Trophoblast cell (in vitro differentiated cells and primary cell): ENCODE data around the gene HSFX1.

Source experiments
- DNase-seq, 2 donors: peaks; one replicate each; pipeline ENCODE4 v3.0.0-alpha.2; 2016
- H2AFZ ChIP-seq: 2 replicates; pipeline ENCODE4 v1.6.1; 2013; ENCODE audit warnings: low read length, moderate library complexity, mild to moderate bottlenecking; ENCODE audit not compliant: insufficient read depth, poor library complexity
- H2AK5ac ChIP-seq: 2 replicates; pipeline ENCODE4 v1.6.1; 2013; ENCODE audit warnings: mild to moderate bottlenecking, low read length
- H2BK120ac ChIP-seq: 2 replicates; pipeline ENCODE4 v1.6.1; 2013; ENCODE audit warnings: low read length, mild to moderate bottlenecking, moderate library complexity; ENCODE audit not compliant: insufficient read depth, poor library complexity
- H2BK12ac ChIP-seq: 2 replicates; pipeline ENCODE4 v1.6.1; 2013; ENCODE audit warnings: mild to moderate bottlenecking, low read length, moderate library complexity
- H2BK5ac ChIP-seq: 2 replicates; pipeline ENCODE4 v1.6.1; 2013; ENCODE audit warnings: low read length, low read depth, moderate library complexity, mild to moderate bottlenecking; ENCODE audit not compliant: poor library complexity
- H3K14ac ChIP-seq: 2 replicates; pipeline ENCODE4 v1.6.1; 2013; ENCODE audit warnings: mild to moderate bottlenecking, low read length
- H3K18ac ChIP-seq: 2 replicates; pipeline ENCODE4 v1.6.1; 2013; ENCODE audit warnings: mild to moderate bottlenecking, low read length
- H3K23ac ChIP-seq: 2 replicates; pipeline ENCODE4 v1.6.1; 2013; ENCODE audit warnings: low read length
- H3K27ac ChIP-seq: 2 replicates; pipeline ENCODE4 v1.5.1; 2013; ENCODE audit warnings: low read depth, mild to moderate bottlenecking, inconsistent platforms, low read length, moderate library complexity
- H3K27me3 ChIP-seq: 2 replicates; pipeline ENCODE4 v1.6.1; 2013; ENCODE audit warnings: inconsistent platforms, mild to moderate bottlenecking, low read length, moderate library complexity; ENCODE audit not compliant: insufficient read depth
- H3K36me3 ChIP-seq, 2 experiments: 1 replicate in 1 of 2; 2 replicates in 1 of 2; pipeline ENCODE4 v1.6.1; 2013; ENCODE audit warnings: low read length in 2 of 2, mild to moderate bottlenecking in 2 of 2, moderate library complexity in 1 of 2; ENCODE audit not compliant: insufficient read depth in 2 of 2, control insufficient read depth in 1 of 2
- H3K4ac ChIP-seq: 2 replicates; pipeline ENCODE4 v1.6.1; 2013; ENCODE audit warnings: low read depth, mild to moderate bottlenecking, low read length, moderate library complexity
- H3K4me1 ChIP-seq, 2 experiments: 1 replicate in 1 of 2; 2 replicates in 1 of 2; pipeline ENCODE4 v1.6.1; 2013; ENCODE audit warnings: low read length in 2 of 2, mild to moderate bottlenecking in 2 of 2, moderate library complexity in 1 of 2; ENCODE audit not compliant: insufficient read depth in 2 of 2, control insufficient read depth in 1 of 2
- H3K4me2 ChIP-seq: 2 replicates; pipeline ENCODE4 v1.6.1; 2013; ENCODE audit warnings: inconsistent platforms, mild to moderate bottlenecking, low read length, moderate library complexity
- H3K4me3 ChIP-seq: 2 replicates; pipeline ENCODE4 v1.5.1; 2013; ENCODE audit warnings: mild to moderate bottlenecking, low read depth, low read length, inconsistent platforms
- H3K79me1 ChIP-seq: one replicate; pipeline ENCODE4 v1.6.1; 2013; ENCODE audit warnings: low read length
- H3K79me2 ChIP-seq: 2 replicates; pipeline ENCODE4 v1.6.1; 2013; ENCODE audit warnings: low read length, mild to moderate bottlenecking; ENCODE audit not compliant: control insufficient read depth, insufficient read depth, poor library complexity
- H3K9ac ChIP-seq: 2 replicates; pipeline ENCODE4 v1.6.1; 2013; ENCODE audit warnings: mild to moderate bottlenecking, low read length
- H3K9me3 ChIP-seq: 2 replicates; pipeline ENCODE4 v1.6.1; 2013; ENCODE audit warnings: low read depth, mild to moderate bottlenecking, control low read depth, inconsistent platforms, low read length; ENCODE audit not compliant: insufficient read depth
- H4K12ac ChIP-seq: 2 replicates; pipeline ENCODE4 v1.6.1; 2013; ENCODE audit warnings: low read depth, mild to moderate bottlenecking, low read length, moderate library complexity
- H4K8ac ChIP-seq: 2 replicates; pipeline ENCODE4 v1.6.1; 2013; ENCODE audit warnings: low read depth, mild to moderate bottlenecking, low read length, moderate library complexity
- H4K91ac ChIP-seq: one replicate; pipeline ENCODE4 v1.6.1; 2013; ENCODE audit warnings: low read depth, mild to moderate bottlenecking, low read length, moderate library complexity
- WGBS: extraction: QIAGEN DNeasy Blood & Tissue Kit; methylation state at CpG from one replicate; pipeline ENCODE4 v1.1.7; 2013; ENCODE audit warnings: missing lambda C conversion rate; ENCODE audit not compliant: insufficient read length, insufficient coverage; ENCODE audit errors: extremely low coverage; 5-methylcytosine and 5-hydroxymethylcytosine counted together

The HSFX1 gene

DNA sequence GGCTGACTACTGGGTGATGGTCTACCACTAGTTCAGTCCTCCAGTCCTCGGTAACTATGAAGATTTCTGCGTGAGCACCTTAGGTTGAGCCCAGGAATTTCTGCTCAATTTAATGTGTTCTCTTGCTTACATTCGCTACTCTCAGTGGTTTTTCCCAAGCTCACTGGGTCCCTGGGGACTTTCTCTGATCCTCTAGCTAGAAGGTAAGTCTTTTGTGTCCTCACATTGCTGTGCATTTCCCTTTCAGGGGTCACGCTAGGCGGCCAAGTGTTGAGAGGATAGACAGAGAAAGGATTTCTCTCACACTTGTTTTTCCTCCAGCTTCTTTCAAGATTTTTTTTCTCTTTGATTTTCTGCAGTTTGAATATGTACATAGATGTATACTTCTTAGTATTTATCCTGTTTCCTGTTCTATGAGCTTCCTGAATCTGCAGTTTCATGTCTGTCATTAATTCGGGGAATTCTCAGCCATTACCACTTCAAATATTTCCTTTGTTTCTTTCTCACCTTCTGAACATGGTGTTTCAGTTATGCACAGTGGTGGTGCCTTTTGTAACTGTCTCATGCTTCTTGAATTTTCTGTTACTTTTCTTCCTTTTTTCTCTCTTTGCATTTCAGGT is 25.3 kb downstream of the HSFX1 start:
- H3K27ac ChIP-seq = no peak overlapping the region
- no peak overlapping the region for H3K4me3 ChIP-seq
- H2AFZ ChIP-seq = no peak overlapping the region
- no peak overlapping the region for H4K91ac ChIP-seq
- H3K23ac ChIP-seq = no peak overlapping the region
- H3K14ac ChIP-seq = no peak overlapping the region
- no peak overlapping the region for H2BK12ac ChIP-seq
- H2AK5ac ChIP-seq = no peak overlapping the region
- H3K9me3 ChIP-seq = no peaks in the 10 kb centered on the region
- H2BK120ac ChIP-seq = no peak overlapping the region
- no peak overlapping the region for H3K4me2 ChIP-seq
- no peak overlapping the region for H2BK5ac ChIP-seq
- H3K4ac ChIP-seq = no peak overlapping the region
- H3K27me3 ChIP-seq = no peaks in the 10 kb centered on the region
- no peak for DNase-seq
- H3K9ac ChIP-seq = no peak overlapping the region
- no peaks in the 10 kb centered on the region for H3K79me1 ChIP-seq
- no peak overlapping the region for H4K12ac ChIP-seq
- H3K36me3 ChIP-seq = no peaks in the 10 kb centered on the region
- H3K79me2 ChIP-seq = no peaks in the 10 kb centered on the region
- H3K4me1 ChIP-seq = no peaks in the 10 kb centered on the region
- no peak overlapping the region for H4K8ac ChIP-seq
- WGBS = no CpG with 5 or more reads among the region's 6 CpGs
- H3K18ac ChIP-seq = no peak overlapping the region

DNA sequence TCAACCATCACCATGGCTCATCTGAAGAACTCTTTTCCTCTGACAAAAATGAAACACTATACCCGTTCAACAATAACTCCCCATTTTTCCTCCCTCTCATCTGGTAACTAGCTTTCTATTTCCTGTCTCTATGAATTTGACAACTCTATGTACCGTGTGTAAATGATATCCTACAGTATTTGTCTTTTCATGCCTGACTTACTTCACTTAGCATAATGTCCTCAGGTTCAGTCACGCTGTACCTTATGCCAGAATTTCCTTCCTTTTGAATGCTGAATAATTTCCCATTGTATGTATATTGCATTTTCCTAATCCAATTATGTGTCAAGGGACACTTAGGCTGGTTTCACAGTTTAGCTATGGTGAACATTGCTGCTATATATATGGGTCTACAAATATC is 26.1 kb downstream of the HSFX1 start:
- H3K14ac ChIP-seq = no peak overlapping the region
- H4K8ac ChIP-seq = no peak overlapping the region
- no peaks in the 10 kb centered on the region for H3K79me1 ChIP-seq
- no peak overlapping the region for H3K27ac ChIP-seq
- no peak overlapping the region for H3K18ac ChIP-seq
- no peak overlapping the region for H2BK120ac ChIP-seq
- no peak overlapping the region for H2AFZ ChIP-seq
- H3K23ac ChIP-seq = no peak overlapping the region
- no peaks in the 10 kb centered on the region for H3K4me1 ChIP-seq
- H3K4me2 ChIP-seq = no peak overlapping the region
- no peak overlapping the region for H2BK5ac ChIP-seq
- no peak overlapping the region for H3K4me3 ChIP-seq
- no peaks in the 10 kb centered on the region for H3K36me3 ChIP-seq
- WGBS = no CpG with 5 or more reads among the region's 3 CpGs
- H3K9ac ChIP-seq = no peak overlapping the region
- H3K79me2 ChIP-seq = no peaks in the 10 kb centered on the region
- no peak overlapping the region for H2AK5ac ChIP-seq
- H3K27me3 ChIP-seq = no peaks in the 10 kb centered on the region
- H2BK12ac ChIP-seq = no peak overlapping the region
- no peak for DNase-seq
- H3K9me3 ChIP-seq = no peaks in the 10 kb centered on the region
- no peak overlapping the region for H4K12ac ChIP-seq
- H3K4ac ChIP-seq = no peak overlapping the region
- no peak overlapping the region for H4K91ac ChIP-seq

DNA sequence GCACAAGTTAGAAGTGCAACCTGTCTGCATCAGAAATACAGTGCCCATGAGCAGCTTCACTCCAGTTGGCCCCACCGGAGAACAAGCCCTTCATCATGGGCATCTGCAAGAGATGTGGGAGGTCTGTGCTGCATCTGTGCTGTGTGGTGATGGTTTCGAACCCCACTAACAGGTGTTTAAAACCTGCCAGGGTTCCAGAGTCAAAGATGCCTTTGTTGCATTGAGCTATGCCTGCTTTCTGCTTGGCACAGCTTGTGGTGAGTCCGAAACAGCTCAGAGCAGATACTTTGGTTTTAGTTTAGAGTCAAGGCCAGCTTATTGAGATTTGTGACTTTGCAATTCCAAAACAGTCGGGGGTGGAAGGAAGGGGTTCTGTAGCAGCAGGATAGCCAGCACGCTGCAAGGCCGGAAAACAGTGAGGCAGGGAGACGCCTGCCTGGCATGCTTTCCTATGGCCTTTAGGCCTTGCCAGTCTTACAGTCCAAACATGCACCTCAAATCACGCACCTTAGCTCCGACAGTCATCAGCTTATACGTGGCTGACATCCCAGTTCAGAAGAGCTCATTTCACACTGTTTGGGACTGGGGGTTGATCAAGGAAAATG is 29.7 kb downstream of the HSFX1 start:
- no CpG with 5 or more reads among the region's 10 CpGs for WGBS
- H4K8ac ChIP-seq = no peak overlapping the region
- H3K9me3 ChIP-seq = no peaks in the 10 kb centered on the region

GRCh38 chrX:149804102-149804501 is 30.2 kb downstream of the HSFX1 start:
- Histone ChIP-seq H3K27me3 (no peaks in the 10 kb centered on the region), H3K18ac (no peak overlapping the region), H4K91ac (no peak overlapping the region), H2BK12ac (no peak overlapping the region), H3K14ac (no peak overlapping the region), H3K9me3 (no peaks in the 10 kb centered on the region), H3K36me3 (no peaks in the 10 kb centered on the region), H3K4ac (no peak overlapping the region), H4K8ac (no peak overlapping the region), H2AFZ (no peak overlapping the region), H3K4me2 (no peak overlapping the region), H3K79me2 (no peaks in the 10 kb centered on the region), H2BK5ac (no peak overlapping the region), H3K4me3 (no peak overlapping the region), H4K12ac (no peak overlapping the region), H3K79me1 (no peaks in the 10 kb centered on the region), H3K27ac (no peak overlapping the region), H3K9ac (no peak overlapping the region), H2BK120ac (no peak overlapping the region), H2AK5ac (no peak overlapping the region), H3K4me1 (no peaks in the 10 kb centered on the region), H3K23ac (no peak overlapping the region)
- no peak for DNase-seq
- no CpG with 5 or more reads among the region's 6 CpGs for WGBS

More for the DNA sequence above, 29.7 kb downstream of the HSFX1 start:
- Histone ChIP-seq H2BK5ac (no peak overlapping the region), H3K14ac (no peak overlapping the region), H3K27me3 (no peaks in the 10 kb centered on the region), H2AK5ac (no peak overlapping the region), H3K79me1 (no peaks in the 10 kb centered on the region), H3K4me3 (no peak overlapping the region), H3K27ac (no peak overlapping the region), H4K12ac (no peak overlapping the region), H3K4ac (no peak overlapping the region), H3K4me2 (no peak overlapping the region), H2BK12ac (no peak overlapping the region), H4K91ac (no peak overlapping the region), H3K9ac (no peak overlapping the region), H3K79me2 (no peaks in the 10 kb centered on the region), H3K36me3 (no peaks in the 10 kb centered on the region), H2BK120ac (no peak overlapping the region), H2AFZ (no peak overlapping the region), H3K4me1 (no peaks in the 10 kb centered on the region), H3K23ac (no peak overlapping the region), H3K18ac (no peak overlapping the region)
- no peak for DNase-seq
